SIG-M5 treated with dmso at 0.1 percent for 504 hours (cell line): ENCODE data around the gene NDUFA7.
"Not testable (repeated sequence)": the region's sequence is repeated elsewhere in the genome, so short reads cannot be mapped to it uniquely, and the experiment has no call there.

Experiments used
- DNase-seq: peaks from one replicate; lab custom pipeline; 2025; ENCODE audit not compliant: unreplicated experiment; lab: John Stamatoyannopoulos, UW

Gene NDUFA7

DNA sequence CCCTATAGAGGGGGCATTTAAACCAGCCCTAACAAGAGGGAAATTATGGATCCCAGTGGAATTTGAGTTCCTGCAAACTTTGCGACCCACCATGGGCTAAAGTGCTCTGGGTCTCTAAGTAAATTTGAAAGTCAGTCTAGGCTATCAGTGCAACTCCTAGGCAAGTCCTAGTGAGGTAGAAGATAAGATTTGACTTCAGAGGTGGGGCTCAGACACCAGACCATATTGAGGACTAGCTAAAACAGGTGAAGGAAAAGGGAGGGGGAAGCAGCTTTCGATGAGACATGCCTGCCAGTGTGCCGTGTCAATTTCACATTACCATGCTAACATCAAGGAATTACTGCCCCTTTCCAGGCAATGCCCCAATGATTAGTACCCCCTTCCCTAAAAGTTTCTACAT lies 51.5 kb downstream of the NDUFA7 start:
- no peak for DNase-seq

DNA sequence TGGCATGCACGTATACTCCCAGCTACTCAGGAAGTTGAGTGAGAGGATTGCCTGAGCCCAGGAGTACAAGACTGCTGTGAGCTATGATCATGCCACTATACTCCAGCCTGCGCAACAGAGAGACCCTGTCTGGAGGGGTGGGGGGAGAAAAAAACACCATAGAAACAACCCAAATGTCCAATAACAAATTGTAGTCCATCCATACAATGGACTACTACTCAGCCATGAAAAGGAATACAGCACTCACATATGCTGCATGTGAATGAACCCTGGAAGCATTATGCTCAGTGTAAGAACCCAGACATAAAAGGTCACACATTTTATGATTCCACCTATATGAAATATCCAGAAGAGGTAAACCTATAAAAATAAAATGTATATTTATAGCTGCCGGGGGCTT lies 55.3 kb downstream of the NDUFA7 start:
- DNase-seq, result no peak

DNA sequence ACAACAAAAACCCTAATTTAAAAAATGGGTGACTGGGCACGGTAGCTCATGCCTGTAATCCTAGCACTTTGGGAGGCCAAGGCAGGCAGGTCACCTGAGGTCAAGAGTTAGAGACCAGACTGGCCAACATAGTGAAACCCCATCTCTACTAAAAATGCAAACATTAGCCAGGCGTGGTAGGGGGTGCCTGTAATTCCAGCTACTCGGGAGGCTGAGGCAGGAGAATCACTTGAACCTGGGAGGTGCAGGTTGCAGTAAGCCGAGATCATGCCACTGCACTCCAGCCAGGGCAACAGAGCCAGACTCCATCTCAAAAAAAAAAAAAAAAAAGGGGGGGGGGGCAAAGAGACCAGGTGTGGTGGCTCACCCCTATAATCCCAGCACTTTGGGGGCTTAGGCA lies 56.9 kb downstream of the NDUFA7 start:
- DNase-seq, result not testable (repeated sequence)

DNA sequence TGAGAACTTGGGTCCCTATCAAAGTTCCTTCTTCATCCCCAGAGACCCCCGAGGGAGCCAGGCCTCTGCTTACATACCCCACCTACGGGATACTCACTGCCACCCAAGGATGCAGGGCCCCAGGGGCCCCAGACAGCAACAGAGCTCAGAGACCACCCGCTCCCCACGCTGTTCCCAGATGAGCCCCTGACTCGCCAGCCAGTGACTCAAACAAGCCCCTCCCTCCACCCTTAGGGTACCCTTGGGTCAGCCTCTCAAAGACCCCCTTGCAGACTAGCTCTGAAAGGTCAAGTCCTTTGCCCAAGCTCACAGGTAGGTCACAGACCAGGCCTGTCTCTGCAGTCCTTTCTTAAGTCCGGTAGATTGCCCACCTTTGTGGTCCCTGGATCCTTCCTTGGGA lies 58.7 kb downstream of the NDUFA7 start:
- DNase-seq, result no peak

DNA sequence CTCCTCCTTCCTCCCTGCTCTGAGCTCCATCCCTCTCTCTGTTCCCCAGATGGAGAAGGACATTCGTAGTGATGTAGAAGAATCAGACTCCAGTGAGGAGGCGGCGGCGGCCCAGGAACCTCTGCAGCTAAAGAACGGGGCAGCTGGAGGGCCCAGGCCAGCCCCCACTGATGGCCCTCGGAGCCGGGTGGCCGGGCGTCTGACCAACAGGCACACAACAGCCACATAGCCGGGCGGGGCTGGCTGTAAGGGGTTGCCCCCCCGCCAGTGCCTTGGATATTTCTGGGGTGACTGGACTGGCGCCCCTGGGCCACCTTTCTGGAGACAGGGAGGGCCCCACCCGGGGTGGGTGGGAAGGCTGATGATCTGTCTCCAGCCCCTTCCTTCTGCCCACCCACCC lies 59.3 kb downstream of the NDUFA7 start:
- DNase-seq, result no peak

DNA sequence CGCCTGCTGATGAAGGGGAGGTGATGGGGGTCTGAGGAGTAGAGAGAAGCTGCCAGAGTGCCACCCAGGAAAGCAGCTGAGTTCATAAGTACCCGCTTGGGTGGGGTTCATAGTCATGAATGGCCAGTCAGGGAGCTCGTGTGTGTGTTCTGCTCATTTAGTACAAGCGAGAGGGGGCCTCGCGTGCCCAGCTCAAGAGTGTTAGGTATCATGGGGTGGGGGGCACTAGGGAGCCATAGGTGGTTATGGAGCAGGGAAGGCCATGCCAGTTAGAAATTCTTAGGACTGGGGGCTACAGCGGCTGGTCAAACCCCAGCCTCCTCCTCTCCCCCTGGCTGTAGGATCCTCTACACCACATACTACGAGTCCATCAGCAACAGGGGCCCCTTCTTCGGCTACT lies 59.8 kb downstream of the NDUFA7 start:
- no peak for DNase-seq
